Left ventricle myocardium inferior (tissue), 1 donor: ENCODE data around the gene GNG14. TPM values are rescaled to one million over a fixed set of nuclear protein-coding genes. Genes with fewer than 3 reads are reported as not detected.
A peak's percentile ranks its signal among the peaks of the same experiment; 100 is the strongest.
"Not testable (repeated sequence)": the region's sequence is repeated elsewhere in the genome, so short reads cannot be mapped to it uniquely, and the experiment has no call there.

ENCODE experiments used
- DNase-seq: peaks from one replicate; pipeline ENCODE4 v3.0.0-alpha.2; 2020
- H3K27ac ChIP-seq: fragments of 200-600 bp; replicated peaks from 2 replicates; pipeline ENCODE4 v1.8.0; 2021
- H3K27me3 ChIP-seq: fragments of 200-600 bp; 2 replicates; pipeline ENCODE4 v1.8.0; 2021; ENCODE audit warnings: low read depth
- H3K36me3 ChIP-seq: fragments of 200-600 bp; 2 replicates; pipeline ENCODE4 v1.8.0; 2021
- H3K4me1 ChIP-seq: fragments of 200-600 bp; 2 replicates; pipeline ENCODE4 v1.8.0; 2021
- H3K4me3 ChIP-seq: fragments of 200-600 bp; 2 replicates; pipeline ENCODE4 v1.8.0; 2021; ENCODE audit warnings: mild to moderate bottlenecking, moderate library complexity
- H3K9me3 ChIP-seq: fragments of 200-600 bp; replicated peaks from 2 replicates; pipeline ENCODE4 v1.8.0; 2021
- CTCF ChIP-seq: fragments of 200-600 bp; IDR thresholded peaks from 2 replicates; pipeline ENCODE4 v1.8.0; 2021; ENCODE audit warnings: antibody characterized with exemption, mild to moderate bottlenecking, borderline replicate concordance
- intact Hi-C: fragments of 100-400 bp; cut with micrococcal nuclease; formaldehyde crosslinking; loops from one replicate; pipeline ENCODE4 v1.11.0; 2022
- total RNA-seq: library from RNA; stranded (reverse); fragmentation: NEBNext Ultra II Directional; extraction: Animal tissue kit (Norgen Biotek cat#: 25700); gene quantifications from one replicate; pipeline ENCODE4 v1.2.1, GENCODE V29; 2021
- donor health status: DM: no; HTN: yes; CAD: no; lungs with severe emphysema.

The GNG14 gene
- total RNA-seq, 1 donor from 2014 or later = not detected

GRCh38 chr19:12706332-12706718 is 18.5 kb downstream of the GNG14 start:
- intact Hi-C loops = no loop called here
- TF ChIP-seq CTCF = no peak
- H3K27me3 ChIP-seq = no peaks in the 10 kb centered on the region
- no peak for DNase-seq
- no peak overlapping the region for H3K4me3 ChIP-seq
- H3K9me3 ChIP-seq = no peaks in the 10 kb centered on the region
- H3K36me3 ChIP-seq = peaks cover 100% of the 10 kb centered on the region
- H3K27ac ChIP-seq = no peak overlapping the region
- no peaks in the 10 kb centered on the region for H3K4me1 ChIP-seq

- intact Hi-C loops = no loop called here
- H3K36me3 ChIP-seq = peaks cover 97% of the 10 kb centered on the region
- peaks cover 5% of the 10 kb centered on the region for H3K4me1 ChIP-seq
- H3K4me3 ChIP-seq = no peak overlapping the region
- no peak for DNase-seq
- H3K27ac ChIP-seq = no peak overlapping the region
- no peaks in the 10 kb centered on the region for H3K9me3 ChIP-seq
- TF ChIP-seq CTCF = no peak
- no peaks in the 10 kb centered on the region for H3K27me3 ChIP-seq
These were observed 20.8 kb downstream of the GNG14 start for GRCh38 chr19:12708641-12709040.

GRCh38 chr19:12711187-12711586 is 23.4 kb downstream of the GNG14 start:
- Histone ChIP-seq H3K27ac (no peak overlapping the region), H3K36me3 (peaks cover 94% of the 10 kb centered on the region), H3K27me3 (no peaks in the 10 kb centered on the region), H3K9me3 (no peaks in the 10 kb centered on the region), H3K4me3 (no peak overlapping the region), H3K4me1 (peaks cover 5% of the 10 kb centered on the region)
- intact Hi-C loops = no loop called here
- no peak for DNase-seq
- TF ChIP-seq CTCF = no peak

- H3K4me3 ChIP-seq, DNase-seq, H3K9me3 ChIP-seq, intact Hi-C loops, H3K4me1 ChIP-seq, H3K27ac ChIP-seq, H3K27me3 ChIP-seq: not testable (repeated sequence)
- peak; percentile 45 for TF ChIP-seq CTCF
- peaks cover 93% of the 10 kb centered on the region for H3K36me3 ChIP-seq
These were observed 24.3 kb downstream of the GNG14 start for GRCh38 chr19:12712077-12712476.

- H3K4me1 ChIP-seq, DNase-seq, intact Hi-C loops, H3K27me3 ChIP-seq, H3K9me3 ChIP-seq, H3K4me3 ChIP-seq, H3K27ac ChIP-seq: not testable (repeated sequence)
- H3K36me3 ChIP-seq = peaks cover 93% of the 10 kb centered on the region
These were observed 25.5 kb downstream of the GNG14 start for GRCh38 chr19:12713304-12713703.

GRCh38 chr19:12715102-12715501 is 27.3 kb downstream of the GNG14 start:
- intact Hi-C loops = no loop called here
- Histone ChIP-seq H3K4me3 (no peak overlapping the region), H3K4me1 (peaks cover 12% of the 10 kb centered on the region), H3K27ac (no peak overlapping the region), H3K36me3 (peaks cover 87% of the 10 kb centered on the region), H3K9me3 (no peaks in the 10 kb centered on the region), H3K27me3 (no peaks in the 10 kb centered on the region)
- TF ChIP-seq CTCF = no peak
- no peak for DNase-seq
